DND-41 (cell line): Measurements from ENCODE around the gene FAM53B.

Source experiments
- ATAC-seq: fragments of 200-7000 bp; cut with Tn5 transposase; 3 replicates; pipeline ENCODE4 v1.9.1; 2021; ENCODE audit warnings: low read depth; ENCODE audit not compliant: insufficient read depth
- DNase-seq: peaks from one replicate; pipeline ENCODE4 v3.0.0-alpha.2; 2020
- H2AFZ ChIP-seq: 2 replicates; pipeline ENCODE4 v1.6.0; 2012; ENCODE audit warnings: low read depth, low read length
- H3K27ac ChIP-seq: 2 replicates; pipeline ENCODE4 v1.5.1; 2012; ENCODE audit warnings: low read length, inconsistent platforms
- H3K27me3 ChIP-seq: fragments of 200-600 bp; sonication (generic); 2 replicates; pipeline ENCODE4 v1.6.0; 2012; ENCODE audit warnings: low read length, mild to moderate bottlenecking, inconsistent platforms; ENCODE audit not compliant: insufficient read depth, poor library complexity
- H3K36me3 ChIP-seq: 2 replicates; pipeline ENCODE4 v1.5.1; 2012; ENCODE audit warnings: low read length, inconsistent platforms; ENCODE audit not compliant: insufficient read depth
- H3K4me1 ChIP-seq: 2 replicates; pipeline ENCODE4 v1.5.1; 2012; ENCODE audit warnings: mild to moderate bottlenecking, low read length; ENCODE audit not compliant: insufficient read depth
- H3K4me2 ChIP-seq: 2 replicates; pipeline ENCODE4 v1.6.0; 2012; ENCODE audit warnings: mild to moderate bottlenecking, moderate library complexity, low read length, inconsistent platforms; ENCODE audit not compliant: insufficient read depth
- H3K4me3 ChIP-seq, 2 experiments: fragments of 200-600 bp in 1 of 2; shearing (Covaris generic) in 1 of 2; 2 replicates each; pipeline ENCODE4 v1.5.1; 2012 to 2016; ENCODE audit warnings: inconsistent platforms in 2 of 2, low read length in 2 of 2, mild to moderate bottlenecking in 2 of 2, low read depth in 1 of 2, moderate library complexity in 1 of 2
- H3K79me2 ChIP-seq: 2 replicates; pipeline ENCODE4 v1.6.0; 2012; ENCODE audit warnings: low read length, inconsistent platforms; ENCODE audit not compliant: insufficient read depth
- H3K9ac ChIP-seq: 2 replicates; pipeline ENCODE4 v1.6.0; 2012; ENCODE audit warnings: low read depth, mild to moderate bottlenecking, inconsistent platforms, low read length, moderate library complexity
- H3K9me3 ChIP-seq: 2 replicates; pipeline ENCODE4 v1.5.1; 2012; ENCODE audit warnings: low read length, moderate library complexity, mild to moderate bottlenecking, inconsistent platforms; ENCODE audit not compliant: insufficient read depth, severe bottlenecking
- H4K20me1 ChIP-seq: 2 replicates; pipeline ENCODE4 v1.6.0; 2012; ENCODE audit warnings: low read length; ENCODE audit not compliant: insufficient read depth
- CTCF ChIP-seq: IDR thresholded peaks from 2 replicates; pipeline ENCODE4 v1.5.1; 2012; ENCODE audit warnings: borderline replicate concordance, low read length, moderate library complexity, mild to moderate bottlenecking; ENCODE audit not compliant: poor library complexity, severe bottlenecking; ENCODE audit errors: extremely low read depth
- EZH2 ChIP-seq: IDR thresholded peaks from 3 replicates; pipeline ENCODE4 v1.6.1; 2012; ENCODE audit warnings: borderline replicate concordance, low read depth, mild to moderate bottlenecking, moderate library complexity, low read length, inconsistent platforms; ENCODE audit not compliant: severe bottlenecking

The FAM53B gene

GRCh38 chr10:124736491-124737136 is 7.6 kb downstream of the FAM53B start:
- Histone ChIP-seq H3K79me2 (peaks cover 100% of the 10 kb centered on the region), H3K36me3 (peaks cover 42% of the 10 kb centered on the region), H4K20me1 (peaks cover 67% of the 10 kb centered on the region), H3K4me2 (peak overlapping the region; percentile 60), H3K4me1 (peaks cover 99% of the 10 kb centered on the region), H3K9me3 (no peaks in the 10 kb centered on the region), H3K9ac (peak overlapping the region; percentile 90), H3K4me3 (no peak overlapping the region), H3K27ac (peak overlapping the region; percentile 84), H3K27me3 (no peaks in the 10 kb centered on the region), H2AFZ (no peak overlapping the region)
- no peak for DNase-seq
- TF ChIP-seq EZH2 (no peak), CTCF (no peak)
- ATAC-seq, result no peak

- DNase-seq, result no peak
- Histone ChIP-seq H3K79me2 (peaks cover 100% of the 10 kb centered on the region), H3K4me2 (peak overlapping the region; percentile 60), H3K9me3 (no peaks in the 10 kb centered on the region), H4K20me1 (peaks cover 74% of the 10 kb centered on the region), H3K9ac (peak overlapping the region; percentile 90), H3K4me1 (peaks cover 99% of the 10 kb centered on the region), H3K4me3 (peak overlapping the region in 1 of 2 experiments; percentile 10; a peak in 1 of 4 replicates), H2AFZ (no peak overlapping the region), H3K36me3 (peaks cover 51% of the 10 kb centered on the region), H3K27ac (peak overlapping the region; percentile 84), H3K27me3 (no peaks in the 10 kb centered on the region)
- TF ChIP-seq EZH2 (no peak), CTCF (no peak)
- no peak for ATAC-seq
These were observed 8.5 kb downstream of the FAM53B start for GRCh38 chr10:124735491-124736286.

- peak overlapping the region in 1 of 2 experiments; percentile 44; a peak in 2 of 4 replicates for H3K4me3 ChIP-seq
- H3K27me3 ChIP-seq, result no peaks in the 10 kb centered on the region
- peak overlapping the region; percentile 84 for H3K27ac ChIP-seq
- H4K20me1 ChIP-seq, result peaks cover 81% of the 10 kb centered on the region
- H3K9me3 ChIP-seq, result no peaks in the 10 kb centered on the region
- H2AFZ ChIP-seq, result no peak overlapping the region
- TF ChIP-seq EZH2 (no peak), CTCF (no peak)
- H3K4me1 ChIP-seq, result peaks cover 99% of the 10 kb centered on the region
- peak; percentile 79 for ATAC-seq
- DNase-seq, result peak; percentile 90
- H3K4me2 ChIP-seq, result peak overlapping the region; percentile 60
- peak overlapping the region; percentile 90 for H3K9ac ChIP-seq
- peaks cover 100% of the 10 kb centered on the region for H3K79me2 ChIP-seq
- H3K36me3 ChIP-seq, result peaks cover 62% of the 10 kb centered on the region
These were observed 9.6 kb downstream of the FAM53B start for GRCh38 chr10:124734311-124735166.
